HEK293 (cell line): ENCODE data around the gene MAGEF1.

Experiments
- HOXA7 ChIP-seq: sonication (generic); formaldehyde crosslinking; IDR thresholded peaks from 2 replicates; pipeline ENCODE4 v1.8.1; 2022; ENCODE audit warnings: missing genetic modification reagents, borderline replicate concordance
- TCF7L2 ChIP-seq: IDR thresholded peaks from 2 replicates; pipeline ENCODE4 v1.6.1; 2011; ENCODE audit warnings: low read depth, mild to moderate bottlenecking, inconsistent platforms, low read length, moderate library complexity, borderline replicate concordance
- ZFP37 ChIP-seq: fragments of 450-650 bp; formaldehyde crosslinking; IDR thresholded peaks from 2 replicates; pipeline ENCODE4 v1.5.1; 2016; ENCODE audit warnings: missing biosample characterization, missing genetic modification characterization
- ZNF132 ChIP-seq: fragments of 450-650 bp; formaldehyde crosslinking; IDR thresholded peaks from 2 replicates; pipeline ENCODE4 v1.5.1; 2017; ENCODE audit warnings: missing biosample characterization, missing genetic modification characterization, borderline replicate concordance
- ZNF555 ChIP-seq: fragments of 450-650 bp; formaldehyde crosslinking; conservative IDR thresholded peaks from 2 replicates; pipeline ENCODE4 v1.5.1; 2017; ENCODE audit warnings: missing biosample characterization, mild to moderate bottlenecking, missing genetic modification characterization, inconsistent platforms
- ZNF670 ChIP-seq: fragments of 450-650 bp; formaldehyde crosslinking; IDR thresholded peaks from 2 replicates; pipeline ENCODE4 v1.5.1; 2016; ENCODE audit warnings: missing biosample characterization, missing genetic modification characterization, low read depth
- TF ChIP-seq, protein P1 (sequence below): fragments of 450-650 bp; formaldehyde crosslinking; IDR thresholded peaks from 2 replicates; pipeline ENCODE4 v1.5.1; 2016; ENCODE audit warnings: missing biosample characterization, missing genetic modification characterization, low read depth
- TF ChIP-seq, protein P2 (sequence below): fragments of 450-650 bp; formaldehyde crosslinking; IDR thresholded peaks from 2 replicates; pipeline ENCODE4 v1.5.1; 2016; ENCODE audit warnings: missing biosample characterization, missing genetic modification characterization
- TF ChIP-seq, protein P3 (sequence below): fragments of 450-650 bp; formaldehyde crosslinking; IDR thresholded peaks from 2 replicates; pipeline ENCODE4 v1.5.1; 2016; ENCODE audit warnings: missing biosample characterization, missing genetic modification characterization
- TF ChIP-seq, protein P4 (sequence below): fragments of 450-650 bp; formaldehyde crosslinking; IDR thresholded peaks from 2 replicates; pipeline ENCODE4 v1.5.1; 2016; ENCODE audit warnings: missing biosample characterization, missing genetic modification characterization

DNA sequence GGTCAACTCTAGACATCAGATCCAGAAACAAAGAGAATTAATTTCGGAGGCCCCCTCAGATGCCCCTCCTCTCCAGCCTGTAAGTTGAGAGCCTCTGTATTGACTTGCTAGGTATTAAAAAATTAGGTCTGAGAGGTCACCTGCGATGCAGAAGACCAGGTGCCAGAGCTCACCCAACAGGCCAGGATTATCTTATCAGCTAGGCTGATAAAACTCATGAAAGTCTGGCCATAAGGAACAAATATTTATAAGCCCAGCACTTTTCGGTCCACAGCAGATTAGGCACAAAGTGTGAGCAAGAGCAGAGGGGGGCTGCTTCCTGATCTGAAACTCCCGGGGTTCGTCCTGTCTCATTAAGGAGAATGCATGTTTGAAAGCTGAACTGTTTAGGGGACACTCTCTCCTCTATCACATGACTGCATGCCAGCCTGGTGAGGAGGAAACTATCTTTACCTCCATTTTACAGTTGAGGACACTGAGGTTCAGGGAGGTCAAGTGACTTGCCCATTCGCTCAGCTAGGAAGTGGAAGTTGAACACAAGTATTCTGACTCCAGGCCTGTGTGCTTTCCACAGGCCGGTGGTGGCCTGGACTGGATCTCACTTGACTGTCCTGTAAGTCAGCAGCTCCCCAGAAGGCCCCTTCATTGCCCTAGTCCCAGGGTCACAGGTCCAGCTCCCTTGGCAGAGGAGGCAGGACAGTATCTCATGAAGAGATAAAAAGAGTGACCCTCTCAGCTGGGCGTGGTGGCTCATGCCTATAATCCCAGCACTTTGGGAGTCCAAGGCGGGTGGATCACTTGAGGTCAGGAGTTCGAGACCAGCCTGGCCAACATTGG is 39.6 kb upstream of the MAGEF1 start:
- TF ChIP-seq TCF7L2 = no peak
- TF ChIP-seq, protein P1, sequence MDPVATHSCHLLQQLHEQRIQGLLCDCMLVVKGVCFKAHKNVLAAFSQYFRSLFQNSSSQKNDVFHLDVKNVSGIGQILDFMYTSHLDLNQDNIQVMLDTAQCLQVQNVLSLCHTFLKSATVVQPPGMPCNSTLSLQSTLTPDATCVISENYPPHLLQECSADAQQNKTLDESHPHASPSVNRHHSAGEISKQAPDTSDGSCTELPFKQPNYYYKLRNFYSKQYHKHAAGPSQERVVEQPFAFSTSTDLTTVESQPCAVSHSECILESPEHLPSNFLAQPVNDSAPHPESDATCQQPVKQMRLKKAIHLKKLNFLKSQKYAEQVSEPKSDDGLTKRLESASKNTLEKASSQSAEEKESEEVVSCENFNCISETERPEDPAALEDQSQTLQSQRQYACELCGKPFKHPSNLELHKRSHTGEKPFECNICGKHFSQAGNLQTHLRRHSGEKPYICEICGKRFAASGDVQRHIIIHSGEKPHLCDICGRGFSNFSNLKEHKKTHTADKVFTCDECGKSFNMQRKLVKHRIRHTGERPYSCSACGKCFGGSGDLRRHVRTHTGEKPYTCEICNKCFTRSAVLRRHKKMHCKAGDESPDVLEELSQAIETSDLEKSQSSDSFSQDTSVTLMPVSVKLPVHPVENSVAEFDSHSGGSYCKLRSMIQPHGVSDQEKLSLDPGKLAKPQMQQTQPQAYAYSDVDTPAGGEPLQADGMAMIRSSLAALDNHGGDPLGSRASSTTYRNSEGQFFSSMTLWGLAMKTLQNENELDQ (tag by site-specific recombination) = no peak
- TF ChIP-seq, protein P2, sequence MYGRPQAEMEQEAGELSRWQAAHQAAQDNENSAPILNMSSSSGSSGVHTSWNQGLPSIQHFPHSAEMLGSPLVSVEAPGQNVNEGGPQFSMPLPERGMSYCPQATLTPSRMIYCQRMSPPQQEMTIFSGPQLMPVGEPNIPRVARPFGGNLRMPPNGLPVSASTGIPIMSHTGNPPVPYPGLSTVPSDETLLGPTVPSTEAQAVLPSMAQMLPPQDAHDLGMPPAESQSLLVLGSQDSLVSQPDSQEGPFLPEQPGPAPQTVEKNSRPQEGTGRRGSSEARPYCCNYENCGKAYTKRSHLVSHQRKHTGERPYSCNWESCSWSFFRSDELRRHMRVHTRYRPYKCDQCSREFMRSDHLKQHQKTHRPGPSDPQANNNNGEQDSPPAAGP (tag by site-specific recombination) = no peak
- TF ChIP-seq HOXA7 (CRISPR knock-in tag) = no peak
- TF ChIP-seq ZNF670 = no peak
- TF ChIP-seq, protein P3, sequence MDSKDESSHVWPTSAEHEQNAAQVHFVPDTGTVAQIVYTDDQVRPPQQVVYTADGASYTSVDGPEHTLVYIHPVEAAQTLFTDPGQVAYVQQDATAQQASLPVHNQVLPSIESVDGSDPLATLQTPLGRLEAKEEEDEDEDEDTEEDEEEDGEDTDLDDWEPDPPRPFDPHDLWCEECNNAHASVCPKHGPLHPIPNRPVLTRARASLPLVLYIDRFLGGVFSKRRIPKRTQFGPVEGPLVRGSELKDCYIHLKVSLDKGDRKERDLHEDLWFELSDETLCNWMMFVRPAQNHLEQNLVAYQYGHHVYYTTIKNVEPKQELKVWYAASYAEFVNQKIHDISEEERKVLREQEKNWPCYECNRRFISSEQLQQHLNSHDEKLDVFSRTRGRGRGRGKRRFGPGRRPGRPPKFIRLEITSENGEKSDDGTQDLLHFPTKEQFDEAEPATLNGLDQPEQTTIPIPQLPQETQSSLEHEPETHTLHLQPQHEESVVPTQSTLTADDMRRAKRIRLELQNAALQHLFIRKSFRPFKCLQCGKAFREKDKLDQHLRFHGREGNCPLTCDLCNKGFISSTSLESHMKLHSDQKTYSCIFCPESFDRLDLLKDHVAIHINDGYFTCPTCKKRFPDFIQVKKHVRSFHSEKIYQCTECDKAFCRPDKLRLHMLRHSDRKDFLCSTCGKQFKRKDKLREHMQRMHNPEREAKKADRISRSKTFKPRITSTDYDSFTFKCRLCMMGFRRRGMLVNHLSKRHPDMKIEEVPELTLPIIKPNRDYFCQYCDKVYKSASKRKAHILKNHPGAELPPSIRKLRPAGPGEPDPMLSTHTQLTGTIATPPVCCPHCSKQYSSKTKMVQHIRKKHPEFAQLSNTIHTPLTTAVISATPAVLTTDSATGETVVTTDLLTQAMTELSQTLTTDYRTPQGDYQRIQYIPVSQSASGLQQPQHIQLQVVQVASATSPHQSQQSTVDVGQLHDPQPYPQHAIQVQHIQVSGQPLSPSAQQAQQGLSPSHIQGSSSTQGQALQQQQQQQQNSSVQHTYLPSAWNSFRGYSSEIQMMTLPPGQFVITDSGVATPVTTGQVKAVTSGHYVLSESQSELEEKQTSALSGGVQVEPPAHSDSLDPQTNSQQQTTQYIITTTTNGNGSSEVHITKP = no peak
- TF ChIP-seq, protein P4, sequence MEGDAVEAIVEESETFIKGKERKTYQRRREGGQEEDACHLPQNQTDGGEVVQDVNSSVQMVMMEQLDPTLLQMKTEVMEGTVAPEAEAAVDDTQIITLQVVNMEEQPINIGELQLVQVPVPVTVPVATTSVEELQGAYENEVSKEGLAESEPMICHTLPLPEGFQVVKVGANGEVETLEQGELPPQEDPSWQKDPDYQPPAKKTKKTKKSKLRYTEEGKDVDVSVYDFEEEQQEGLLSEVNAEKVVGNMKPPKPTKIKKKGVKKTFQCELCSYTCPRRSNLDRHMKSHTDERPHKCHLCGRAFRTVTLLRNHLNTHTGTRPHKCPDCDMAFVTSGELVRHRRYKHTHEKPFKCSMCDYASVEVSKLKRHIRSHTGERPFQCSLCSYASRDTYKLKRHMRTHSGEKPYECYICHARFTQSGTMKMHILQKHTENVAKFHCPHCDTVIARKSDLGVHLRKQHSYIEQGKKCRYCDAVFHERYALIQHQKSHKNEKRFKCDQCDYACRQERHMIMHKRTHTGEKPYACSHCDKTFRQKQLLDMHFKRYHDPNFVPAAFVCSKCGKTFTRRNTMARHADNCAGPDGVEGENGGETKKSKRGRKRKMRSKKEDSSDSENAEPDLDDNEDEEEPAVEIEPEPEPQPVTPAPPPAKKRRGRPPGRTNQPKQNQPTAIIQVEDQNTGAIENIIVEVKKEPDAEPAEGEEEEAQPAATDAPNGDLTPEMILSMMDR (tag by site-specific recombination) = no peak
- TF ChIP-seq ZNF132 (tag by site-specific recombination) = no peak
- no peak for TF ChIP-seq ZNF555
- TF ChIP-seq ZFP37 = no peak
